ENCODE measurements around the gene HLCS.

GRCh38 chr21:36966066-36966820 lies at the start of gene HLCS:
- TF ChIP-seq CTCF (IDR thresholded peaks at IDR 0.05) (peak; percentile 36), EZH2phosphoT487 (IDR thresholded peaks at IDR 0.05) (no peak)
